ENCODE measurements around the gene HSPB7.
"Not testable (repeated sequence)": the region's sequence is repeated elsewhere in the genome, so short reads cannot be mapped to it uniquely, and the experiment has no call there.

GRCh38 chr1:15977947-15978346, 39.9 kb downstream of the HSPB7 start:
- not testable (repeated sequence) for TF ChIP-seq CHD1 (IDR thresholded peaks at IDR 0.05; ENCODE audit: low read depth, low read length); POLR2A (IDR thresholded peaks at IDR 0.05; ENCODE audit: control extremely low read depth in 1 of 2, low read depth in 2 of 2, low read length in 2 of 2); EZH2 (IDR thresholded peaks at IDR 0.05; ENCODE audit: low read depth, low read length, severe bottlenecking); EP300 (IDR thresholded peaks at IDR 0.05; ENCODE audit: borderline replicate concordance in 1 of 2, low read depth in 2 of 2, low read length in 2 of 2); SP1 (IDR thresholded peaks at IDR 0.05; ENCODE audit: low read depth, low read length); RXRA (IDR thresholded peaks at IDR 0.05; ENCODE audit: insufficient read depth, low read depth, low read length); HDAC2 (IDR thresholded peaks at IDR 0.05; ENCODE audit: borderline replicate concordance in 1 of 2, low read depth in 2 of 2, low read length in 2 of 2); ATF2 (IDR thresholded peaks at IDR 0.05; ENCODE audit: low read length)
- TF ChIP-seq, protein P1, sequence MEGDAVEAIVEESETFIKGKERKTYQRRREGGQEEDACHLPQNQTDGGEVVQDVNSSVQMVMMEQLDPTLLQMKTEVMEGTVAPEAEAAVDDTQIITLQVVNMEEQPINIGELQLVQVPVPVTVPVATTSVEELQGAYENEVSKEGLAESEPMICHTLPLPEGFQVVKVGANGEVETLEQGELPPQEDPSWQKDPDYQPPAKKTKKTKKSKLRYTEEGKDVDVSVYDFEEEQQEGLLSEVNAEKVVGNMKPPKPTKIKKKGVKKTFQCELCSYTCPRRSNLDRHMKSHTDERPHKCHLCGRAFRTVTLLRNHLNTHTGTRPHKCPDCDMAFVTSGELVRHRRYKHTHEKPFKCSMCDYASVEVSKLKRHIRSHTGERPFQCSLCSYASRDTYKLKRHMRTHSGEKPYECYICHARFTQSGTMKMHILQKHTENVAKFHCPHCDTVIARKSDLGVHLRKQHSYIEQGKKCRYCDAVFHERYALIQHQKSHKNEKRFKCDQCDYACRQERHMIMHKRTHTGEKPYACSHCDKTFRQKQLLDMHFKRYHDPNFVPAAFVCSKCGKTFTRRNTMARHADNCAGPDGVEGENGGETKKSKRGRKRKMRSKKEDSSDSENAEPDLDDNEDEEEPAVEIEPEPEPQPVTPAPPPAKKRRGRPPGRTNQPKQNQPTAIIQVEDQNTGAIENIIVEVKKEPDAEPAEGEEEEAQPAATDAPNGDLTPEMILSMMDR (IDR thresholded peaks at IDR 0.05; ENCODE audit: control extremely low read depth in 1 of 3, insufficient read depth in 1 of 3, low read depth in 1 of 3, low read length in 3 of 3) = not testable (repeated sequence)
- TF ChIP-seq, protein P2, sequence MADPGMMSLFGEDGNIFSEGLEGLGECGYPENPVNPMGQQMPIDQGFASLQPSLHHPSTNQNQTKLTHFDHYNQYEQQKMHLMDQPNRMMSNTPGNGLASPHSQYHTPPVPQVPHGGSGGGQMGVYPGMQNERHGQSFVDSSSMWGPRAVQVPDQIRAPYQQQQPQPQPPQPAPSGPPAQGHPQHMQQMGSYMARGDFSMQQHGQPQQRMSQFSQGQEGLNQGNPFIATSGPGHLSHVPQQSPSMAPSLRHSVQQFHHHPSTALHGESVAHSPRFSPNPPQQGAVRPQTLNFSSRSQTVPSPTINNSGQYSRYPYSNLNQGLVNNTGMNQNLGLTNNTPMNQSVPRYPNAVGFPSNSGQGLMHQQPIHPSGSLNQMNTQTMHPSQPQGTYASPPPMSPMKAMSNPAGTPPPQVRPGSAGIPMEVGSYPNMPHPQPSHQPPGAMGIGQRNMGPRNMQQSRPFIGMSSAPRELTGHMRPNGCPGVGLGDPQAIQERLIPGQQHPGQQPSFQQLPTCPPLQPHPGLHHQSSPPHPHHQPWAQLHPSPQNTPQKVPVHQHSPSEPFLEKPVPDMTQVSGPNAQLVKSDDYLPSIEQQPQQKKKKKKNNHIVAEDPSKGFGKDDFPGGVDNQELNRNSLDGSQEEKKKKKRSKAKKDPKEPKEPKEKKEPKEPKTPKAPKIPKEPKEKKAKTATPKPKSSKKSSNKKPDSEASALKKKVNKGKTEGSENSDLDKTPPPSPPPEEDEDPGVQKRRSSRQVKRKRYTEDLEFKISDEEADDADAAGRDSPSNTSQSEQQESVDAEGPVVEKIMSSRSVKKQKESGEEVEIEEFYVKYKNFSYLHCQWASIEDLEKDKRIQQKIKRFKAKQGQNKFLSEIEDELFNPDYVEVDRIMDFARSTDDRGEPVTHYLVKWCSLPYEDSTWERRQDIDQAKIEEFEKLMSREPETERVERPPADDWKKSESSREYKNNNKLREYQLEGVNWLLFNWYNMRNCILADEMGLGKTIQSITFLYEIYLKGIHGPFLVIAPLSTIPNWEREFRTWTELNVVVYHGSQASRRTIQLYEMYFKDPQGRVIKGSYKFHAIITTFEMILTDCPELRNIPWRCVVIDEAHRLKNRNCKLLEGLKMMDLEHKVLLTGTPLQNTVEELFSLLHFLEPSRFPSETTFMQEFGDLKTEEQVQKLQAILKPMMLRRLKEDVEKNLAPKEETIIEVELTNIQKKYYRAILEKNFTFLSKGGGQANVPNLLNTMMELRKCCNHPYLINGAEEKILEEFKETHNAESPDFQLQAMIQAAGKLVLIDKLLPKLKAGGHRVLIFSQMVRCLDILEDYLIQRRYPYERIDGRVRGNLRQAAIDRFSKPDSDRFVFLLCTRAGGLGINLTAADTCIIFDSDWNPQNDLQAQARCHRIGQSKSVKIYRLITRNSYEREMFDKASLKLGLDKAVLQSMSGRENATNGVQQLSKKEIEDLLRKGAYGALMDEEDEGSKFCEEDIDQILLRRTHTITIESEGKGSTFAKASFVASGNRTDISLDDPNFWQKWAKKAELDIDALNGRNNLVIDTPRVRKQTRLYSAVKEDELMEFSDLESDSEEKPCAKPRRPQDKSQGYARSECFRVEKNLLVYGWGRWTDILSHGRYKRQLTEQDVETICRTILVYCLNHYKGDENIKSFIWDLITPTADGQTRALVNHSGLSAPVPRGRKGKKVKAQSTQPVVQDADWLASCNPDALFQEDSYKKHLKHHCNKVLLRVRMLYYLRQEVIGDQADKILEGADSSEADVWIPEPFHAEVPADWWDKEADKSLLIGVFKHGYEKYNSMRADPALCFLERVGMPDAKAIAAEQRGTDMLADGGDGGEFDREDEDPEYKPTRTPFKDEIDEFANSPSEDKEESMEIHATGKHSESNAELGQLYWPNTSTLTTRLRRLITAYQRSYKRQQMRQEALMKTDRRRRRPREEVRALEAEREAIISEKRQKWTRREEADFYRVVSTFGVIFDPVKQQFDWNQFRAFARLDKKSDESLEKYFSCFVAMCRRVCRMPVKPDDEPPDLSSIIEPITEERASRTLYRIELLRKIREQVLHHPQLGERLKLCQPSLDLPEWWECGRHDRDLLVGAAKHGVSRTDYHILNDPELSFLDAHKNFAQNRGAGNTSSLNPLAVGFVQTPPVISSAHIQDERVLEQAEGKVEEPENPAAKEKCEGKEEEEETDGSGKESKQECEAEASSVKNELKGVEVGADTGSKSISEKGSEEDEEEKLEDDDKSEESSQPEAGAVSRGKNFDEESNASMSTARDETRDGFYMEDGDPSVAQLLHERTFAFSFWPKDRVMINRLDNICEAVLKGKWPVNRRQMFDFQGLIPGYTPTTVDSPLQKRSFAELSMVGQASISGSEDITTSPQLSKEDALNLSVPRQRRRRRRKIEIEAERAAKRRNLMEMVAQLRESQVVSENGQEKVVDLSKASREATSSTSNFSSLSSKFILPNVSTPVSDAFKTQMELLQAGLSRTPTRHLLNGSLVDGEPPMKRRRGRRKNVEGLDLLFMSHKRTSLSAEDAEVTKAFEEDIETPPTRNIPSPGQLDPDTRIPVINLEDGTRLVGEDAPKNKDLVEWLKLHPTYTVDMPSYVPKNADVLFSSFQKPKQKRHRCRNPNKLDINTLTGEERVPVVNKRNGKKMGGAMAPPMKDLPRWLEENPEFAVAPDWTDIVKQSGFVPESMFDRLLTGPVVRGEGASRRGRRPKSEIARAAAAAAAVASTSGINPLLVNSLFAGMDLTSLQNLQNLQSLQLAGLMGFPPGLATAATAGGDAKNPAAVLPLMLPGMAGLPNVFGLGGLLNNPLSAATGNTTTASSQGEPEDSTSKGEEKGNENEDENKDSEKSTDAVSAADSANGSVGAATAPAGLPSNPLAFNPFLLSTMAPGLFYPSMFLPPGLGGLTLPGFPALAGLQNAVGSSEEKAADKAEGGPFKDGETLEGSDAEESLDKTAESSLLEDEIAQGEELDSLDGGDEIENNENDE (IDR thresholded peaks at IDR 0.05; ENCODE audit: insufficient replicate concordance, low read length) = not testable (repeated sequence)
